H1 (cell line): ENCODE results near the gene NAMPT. TPM values are rescaled to one million over a fixed set of nuclear protein-coding genes. Genes with fewer than 3 reads are reported as not detected.

ENCODE experiments used
- CTCF ChIA-PET: fragments of 300-600 bp; sonication (Branson Sonifier 250); formaldehyde crosslinking; loops from one replicate; lab custom pipeline; 2021; ENCODE audit not compliant: partially characterized antibody; lab: Charles Lee
- POLR2A ChIA-PET: fragments of 300-600 bp; sonication (Branson Sonifier 250); formaldehyde crosslinking; loops from one replicate; lab custom pipeline; 2021; ENCODE audit warnings: inconsistent platforms; ENCODE audit not compliant: partially characterized antibody; lab: Charles Lee
- DNase-seq, 2 experiments: peaks; one replicate each; pipeline versions ENCODE4 v3.0.0 to v3.0.0-alpha.2; 2010 to 2022; ENCODE audit warnings: low spot score in 2 of 2, low read depth in 1 of 2, mixed read lengths in 1 of 2
- FAIRE-seq: peaks from 2 replicates; lab custom pipeline; 2011; peaks lifted over from hg19 to GRCh38; lab: Jason Lieb, UNC
- H2AFZ ChIP-seq: 2 replicates; pipeline ENCODE4 v1.8.1; 2012; ENCODE audit warnings: low read length, inconsistent platforms
- H2AK5ac ChIP-seq: 2 replicates; pipeline ENCODE4 v1.6.1; 2013; ENCODE audit warnings: low read depth, low read length
- H2BK120ac ChIP-seq: replicated peaks from 2 replicates; pipeline ENCODE3; 2013; ENCODE audit warnings: low read depth, low read length, inconsistent platforms
- H2BK12ac ChIP-seq: 2 replicates; pipeline ENCODE4 v1.6.1; 2013; ENCODE audit warnings: low read depth, low read length
- H2BK15ac ChIP-seq: 2 replicates; pipeline ENCODE4 v1.6.1; 2013; ENCODE audit warnings: low read length
- H2BK20ac ChIP-seq: 2 replicates; pipeline ENCODE4 v1.6.1; 2013; ENCODE audit warnings: low read length
- H2BK5ac ChIP-seq: 2 replicates; pipeline ENCODE4 v1.6.1; 2013; ENCODE audit warnings: low read depth, low read length
- H3K14ac ChIP-seq: 2 replicates; pipeline ENCODE4 v1.6.1; 2013; ENCODE audit warnings: inconsistent platforms; ENCODE audit not compliant: insufficient read length
- H3K18ac ChIP-seq: 2 replicates; pipeline ENCODE4 v1.6.1; 2013; ENCODE audit warnings: low read length; ENCODE audit errors: extremely low read depth
- H3K23ac ChIP-seq: 2 replicates; pipeline ENCODE4 v1.6.1; 2013; ENCODE audit warnings: inconsistent platforms; ENCODE audit not compliant: insufficient read length
- H3K23me2 ChIP-seq: 2 replicates; pipeline ENCODE4 v1.6.1; 2013; ENCODE audit warnings: low read depth, low read length
- H3K27ac ChIP-seq: 2 replicates; pipeline ENCODE4 v1.6.1; 2011; ENCODE audit warnings: low read depth, low read length, inconsistent platforms
- H3K27me3 ChIP-seq, 4 experiments: replicated peaks in 1 of 4; 1 replicate in 1 of 4; 2 replicates in 3 of 4; pipeline versions ENCODE4 v1.6.1 to v1.8.1; 2011 to 2013; ENCODE audit warnings: low read length in 3 of 4, mild to moderate bottlenecking in 3 of 4, inconsistent platforms in 2 of 4, mixed read lengths in 2 of 4, moderate library complexity in 1 of 4; ENCODE audit not compliant: control insufficient read depth in 3 of 4, insufficient read depth in 3 of 4; ENCODE audit errors: extremely low read depth in 1 of 4
- H3K36me3 ChIP-seq, 4 experiments: 2 replicates each; pipeline versions ENCODE4 v1.6.1 to v1.8.1; 2011 to 2013; ENCODE audit warnings: mild to moderate bottlenecking in 4 of 4, low read length in 3 of 4, moderate library complexity in 2 of 4, control low read depth in 1 of 4, inconsistent platforms in 1 of 4; ENCODE audit not compliant: insufficient read depth in 4 of 4, control insufficient read depth in 2 of 4
- H3K4ac ChIP-seq: replicated peaks from 2 replicates; pipeline ENCODE3; 2013; ENCODE audit warnings: low read length, low read depth, mixed read lengths, inconsistent platforms; ENCODE audit not compliant: insufficient read length
- H3K4me1 ChIP-seq, 4 experiments: replicated peaks in 1 of 4; 1 replicate in 1 of 4; 2 replicates in 3 of 4; pipeline versions ENCODE4 v1.6.1 to v1.8.1; 2011 to 2013; ENCODE audit warnings: low read length in 3 of 4, inconsistent platforms in 2 of 4, mixed read lengths in 1 of 4; ENCODE audit not compliant: insufficient read depth in 4 of 4, control insufficient read depth in 3 of 4
- H3K4me2 ChIP-seq, 2 experiments: 2 replicates each; pipeline versions ENCODE4 v1.6.1 to v1.8.1; 2011 to 2013; ENCODE audit warnings: low read depth in 2 of 2, low read length in 2 of 2, control low read depth in 1 of 2, inconsistent platforms in 1 of 2, mild to moderate bottlenecking in 1 of 2; ENCODE audit not compliant: insufficient read depth in 1 of 2
- H3K4me3 ChIP-seq, 4 experiments: fragments of 200-600, 300-600 bp in 1 of 4; sonication (generic), shearing (Covaris generic), sonication (Bioruptor Twin) in 1 of 4; 2 replicates each; pipeline versions ENCODE4 v1.5.1 to v1.8.1; 2011 to 2016; ENCODE audit warnings: low read length in 4 of 4, low read depth in 3 of 4, control low read depth in 2 of 4, inconsistent platforms in 2 of 4, mild to moderate bottlenecking in 2 of 4, mixed read lengths in 1 of 4, moderate library complexity in 1 of 4; ENCODE audit not compliant: insufficient read depth in 2 of 4; ENCODE audit errors: extremely low read depth in 1 of 4
- H3K56ac ChIP-seq: replicated peaks from 2 replicates; pipeline ENCODE3; 2013; ENCODE audit warnings: low read depth, mild to moderate bottlenecking, mixed read lengths, low read length, inconsistent platforms; ENCODE audit not compliant: insufficient read length
- H3K79me1 ChIP-seq: 2 replicates; pipeline ENCODE4 v1.6.1; 2013; ENCODE audit warnings: low read depth, low read length, control low read depth
- H3K79me2 ChIP-seq, 2 experiments: 2 replicates each; pipeline versions ENCODE4 v1.6.1 to v1.8.1; 2012 to 2013; ENCODE audit warnings: low read length in 2 of 2, mild to moderate bottlenecking in 2 of 2, inconsistent platforms in 1 of 2; ENCODE audit not compliant: insufficient read depth in 2 of 2, control insufficient read depth in 1 of 2
- H3K9ac ChIP-seq, 4 experiments: replicated peaks in 1 of 4; 1 replicate in 1 of 4; 2 replicates in 3 of 4; pipeline versions ENCODE4 v1.6.1 to v1.8.1; 2011 to 2013; ENCODE audit warnings: low read depth in 3 of 4, low read length in 3 of 4, control low read depth in 2 of 4, mild to moderate bottlenecking in 2 of 4, moderate library complexity in 2 of 4, inconsistent platforms in 1 of 4; ENCODE audit errors: extremely low read depth in 1 of 4
- H3K9me3 ChIP-seq, 2 experiments: 2 replicates each; pipeline versions ENCODE4 v1.6.1 to v1.8.1; 2012 to 2013; ENCODE audit warnings: mild to moderate bottlenecking in 2 of 2, moderate library complexity in 2 of 2, control low read depth in 1 of 2, inconsistent platforms in 1 of 2, low read depth in 1 of 2, low read length in 1 of 2, mixed read lengths in 1 of 2; ENCODE audit not compliant: insufficient read depth in 2 of 2
- H4K20me1 ChIP-seq, 2 experiments: replicated peaks in 1 of 2; 2 replicates each; pipeline versions ENCODE3 to v1.8.1; 2011 to 2013; ENCODE audit warnings: inconsistent platforms in 2 of 2, low read length in 2 of 2, mild to moderate bottlenecking in 1 of 2; ENCODE audit not compliant: insufficient read depth in 2 of 2, control insufficient read depth in 1 of 2
- H4K5ac ChIP-seq: 2 replicates; pipeline ENCODE4 v1.6.1; 2013; ENCODE audit warnings: low read length, low read depth, mixed read lengths, inconsistent platforms; ENCODE audit not compliant: insufficient read length
- H4K8ac ChIP-seq: 2 replicates; pipeline ENCODE4 v1.8.0; 2013; ENCODE audit warnings: mild to moderate bottlenecking, moderate library complexity, low read length, inconsistent platforms; ENCODE audit not compliant: insufficient read depth; ENCODE audit errors: extremely low read depth
- H4K91ac ChIP-seq: replicated peaks from 2 replicates; pipeline ENCODE3; 2013; ENCODE audit warnings: low read length, mixed read lengths, inconsistent platforms; ENCODE audit not compliant: insufficient read length
- E2F6 ChIP-seq: IDR thresholded peaks from 2 replicates; pipeline ENCODE4 v1.6.1; 2012; ENCODE audit warnings: inconsistent platforms
- SP2 ChIP-seq: IDR thresholded peaks from 2 replicates; pipeline ENCODE4 v1.6.1; 2012; ENCODE audit warnings: mild to moderate bottlenecking, low read length, inconsistent platforms
- WGBS, 2 experiments: shearing (Covaris generic) in 1 of 2; methylation state at CpG; one replicate each; pipeline versions ENCODE4 v1.1.6 to v1.1.7; 2013 to 2015; ENCODE audit warnings: low lambda C conversion rate in 2 of 2, mixed read lengths in 2 of 2, inconsistent platforms in 1 of 2, low coverage in 1 of 2, missing lambda C conversion rate in 1 of 2; ENCODE audit not compliant: insufficient replicate concordance in 2 of 2, insufficient coverage in 1 of 2, insufficient read length in 1 of 2; ENCODE audit errors: extremely low coverage in 1 of 2, missing lambda C conversion rate in 1 of 2; 5-methylcytosine and 5-hydroxymethylcytosine counted together
- polyA plus RNA-seq, 7 experiments: library from polyadenylated mRNA; depleted of rRNA in 3 of 7; stranded (reverse) in 5 of 7; unstranded in 2 of 7; fragments of >200 nt in 5 of 7; fragments of 200-250 nt in 2 of 7; gene quantifications; 1 replicate in 5 of 7; 2 replicates in 1 of 7; 4 replicates in 1 of 7; pipeline versions ENCODE4 v1.2.1 to v1.2.3, GENCODE V29; 2011 to 2013; ENCODE audit warnings: missing spikeins in 2 of 7, mixed read lengths in 2 of 7
- total RNA-seq: library from RNA; stranded (reverse); fragmentation: NEBNext Ultra II Directional; extraction: Animal tissue kit (Norgen Biotek cat#: 25700); gene quantifications from 2 replicates; pipeline ENCODE4 v1.2.1, GENCODE V29; 2021

The NAMPT gene
- total and polyA plus RNA-seq, 2 of the 8 experiments (the other 6 are each of a cell fraction or from before 2014, with no cell fraction given) = 15.4 to 95.9 TPM

GRCh38 chr7:106291247-106291646 is 6.5 kb upstream of the NAMPT start:
- Histone ChIP-seq H3K4ac (no peak overlapping the region), H2BK5ac (no peak overlapping the region), H3K79me1 (no peaks in the 10 kb centered on the region), H3K4me2 (no peak overlapping the region), H2AK5ac (no peak overlapping the region), H2BK120ac (no peak overlapping the region), H3K9ac (no peak overlapping the region), H3K23me2 (no peaks in the 10 kb centered on the region), H3K18ac (no peak overlapping the region), H4K5ac (no peak overlapping the region), H2BK12ac (no peak overlapping the region), H2BK15ac (no peak overlapping the region), H3K9me3 (peaks cover 3 to 6% of the 10 kb centered on the region in 2 experiments; a peak in 3 of 4 replicates), H4K20me1 (no peaks in the 10 kb centered on the region), H2AFZ (no peak overlapping the region), H2BK20ac (no peak overlapping the region), H3K27ac (no peak overlapping the region), H3K23ac (no peak overlapping the region), H3K14ac (no peak overlapping the region), H3K4me3 (no peak overlapping the region), H3K36me3 (no peaks in the 10 kb centered on the region), H4K8ac (no peak overlapping the region), H3K4me1 (no peaks in the 10 kb centered on the region; a peak in 1 of 7 replicates), H3K79me2 (no peaks in the 10 kb centered on the region), H4K91ac (no peak overlapping the region), H3K27me3 (no peaks in the 10 kb centered on the region), H3K56ac (no peak overlapping the region)
- ChIA-PET POLR2A (no interaction called here), CTCF (no interaction called here)
- TF ChIP-seq SP2 = no peak
- no peak for TF ChIP-seq E2F6
- WGBS, 2 experiments = 82% methylated on average over 4 of the region's 4 CpGs; no CpG with 5 or more reads in 1 of the 2 experiments
- FAIRE-seq = no peak
- DNase-seq = no peak
